ENCODE data around the gene SRGAP1.
A peak's percentile ranks its signal among the peaks of the same experiment; 100 is the strongest.
"Not testable (repeated sequence)": the region's sequence is repeated elsewhere in the genome, so short reads cannot be mapped to it uniquely, and the experiment has no call there.

The SRGAP1 gene

DNA sequence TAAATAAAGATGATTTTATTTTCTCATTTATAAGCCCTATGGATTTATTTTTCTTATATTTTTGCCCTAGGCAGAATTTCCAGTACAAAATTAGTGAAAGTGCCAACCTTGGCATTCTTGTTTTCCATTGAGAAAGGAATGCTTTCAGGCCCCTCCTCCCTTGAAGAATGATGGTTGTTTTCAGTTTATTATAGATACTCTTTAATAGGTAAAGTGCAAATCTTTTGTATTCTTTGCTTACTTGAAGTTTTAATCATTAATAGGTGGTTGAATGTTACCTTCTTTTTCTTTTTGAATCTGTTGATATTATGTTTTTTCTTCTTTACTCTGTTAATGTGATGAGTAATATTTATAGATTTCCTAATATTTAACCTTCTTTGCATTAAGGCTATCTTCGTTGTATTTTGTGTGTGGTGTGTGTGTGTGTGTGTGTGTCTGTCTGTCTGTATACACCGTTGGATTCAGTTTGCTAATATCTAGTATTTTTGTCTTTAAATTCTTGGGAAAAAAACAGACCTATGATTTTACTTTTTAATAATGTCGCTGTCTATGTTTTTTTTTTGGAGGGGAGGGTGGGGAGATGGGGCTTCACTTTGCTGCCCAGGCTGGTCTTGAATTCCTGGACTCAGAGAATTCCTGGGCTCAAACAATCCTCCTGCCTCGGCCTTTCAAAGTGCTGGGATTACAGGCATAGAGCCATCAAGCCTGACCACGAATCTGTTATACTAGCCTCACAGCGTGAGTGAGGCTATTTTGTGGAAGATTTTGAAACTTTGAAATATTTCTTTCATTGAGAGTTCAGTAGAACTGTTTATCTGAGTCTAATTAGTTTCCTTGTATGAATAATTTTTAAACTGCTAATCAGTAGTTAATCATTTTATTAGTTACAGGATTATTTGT, 13.5 kb downstream of the SRGAP1 start:
- H3K36me3 Mint-ChIP-seq (ENCODE audit: low read depth): no peaks in the 10 kb centered on the region
- TF ChIP-seq, protein P1, sequence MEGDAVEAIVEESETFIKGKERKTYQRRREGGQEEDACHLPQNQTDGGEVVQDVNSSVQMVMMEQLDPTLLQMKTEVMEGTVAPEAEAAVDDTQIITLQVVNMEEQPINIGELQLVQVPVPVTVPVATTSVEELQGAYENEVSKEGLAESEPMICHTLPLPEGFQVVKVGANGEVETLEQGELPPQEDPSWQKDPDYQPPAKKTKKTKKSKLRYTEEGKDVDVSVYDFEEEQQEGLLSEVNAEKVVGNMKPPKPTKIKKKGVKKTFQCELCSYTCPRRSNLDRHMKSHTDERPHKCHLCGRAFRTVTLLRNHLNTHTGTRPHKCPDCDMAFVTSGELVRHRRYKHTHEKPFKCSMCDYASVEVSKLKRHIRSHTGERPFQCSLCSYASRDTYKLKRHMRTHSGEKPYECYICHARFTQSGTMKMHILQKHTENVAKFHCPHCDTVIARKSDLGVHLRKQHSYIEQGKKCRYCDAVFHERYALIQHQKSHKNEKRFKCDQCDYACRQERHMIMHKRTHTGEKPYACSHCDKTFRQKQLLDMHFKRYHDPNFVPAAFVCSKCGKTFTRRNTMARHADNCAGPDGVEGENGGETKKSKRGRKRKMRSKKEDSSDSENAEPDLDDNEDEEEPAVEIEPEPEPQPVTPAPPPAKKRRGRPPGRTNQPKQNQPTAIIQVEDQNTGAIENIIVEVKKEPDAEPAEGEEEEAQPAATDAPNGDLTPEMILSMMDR (IDR thresholded peaks at IDR 0.05): no peak
- H3K4me1 Mint-ChIP-seq: peaks cover 10% of the 10 kb centered on the region
- H3K4me3 Mint-ChIP-seq: no peak overlapping the region
- H3K27me3 Mint-ChIP-seq (ENCODE audit: low read depth, poor library complexity): no peaks in the 10 kb centered on the region
- DNase-seq: no peak
- H3K9me3 Mint-ChIP-seq: no peaks in the 10 kb centered on the region
- no peak overlapping the region for H3K27ac Mint-ChIP-seq

GRCh38 chr12:63859880-63860279, 15.4 kb downstream of the SRGAP1 start:
- peaks cover 19% of the 10 kb centered on the region for H3K4me1 Mint-ChIP-seq
- not testable (repeated sequence) for H3K4me3 Mint-ChIP-seq; DNase-seq; H3K27ac Mint-ChIP-seq; H3K27me3 Mint-ChIP-seq (ENCODE audit: low read depth, poor library complexity); H3K9me3 Mint-ChIP-seq; H3K36me3 Mint-ChIP-seq (ENCODE audit: low read depth)

DNA sequence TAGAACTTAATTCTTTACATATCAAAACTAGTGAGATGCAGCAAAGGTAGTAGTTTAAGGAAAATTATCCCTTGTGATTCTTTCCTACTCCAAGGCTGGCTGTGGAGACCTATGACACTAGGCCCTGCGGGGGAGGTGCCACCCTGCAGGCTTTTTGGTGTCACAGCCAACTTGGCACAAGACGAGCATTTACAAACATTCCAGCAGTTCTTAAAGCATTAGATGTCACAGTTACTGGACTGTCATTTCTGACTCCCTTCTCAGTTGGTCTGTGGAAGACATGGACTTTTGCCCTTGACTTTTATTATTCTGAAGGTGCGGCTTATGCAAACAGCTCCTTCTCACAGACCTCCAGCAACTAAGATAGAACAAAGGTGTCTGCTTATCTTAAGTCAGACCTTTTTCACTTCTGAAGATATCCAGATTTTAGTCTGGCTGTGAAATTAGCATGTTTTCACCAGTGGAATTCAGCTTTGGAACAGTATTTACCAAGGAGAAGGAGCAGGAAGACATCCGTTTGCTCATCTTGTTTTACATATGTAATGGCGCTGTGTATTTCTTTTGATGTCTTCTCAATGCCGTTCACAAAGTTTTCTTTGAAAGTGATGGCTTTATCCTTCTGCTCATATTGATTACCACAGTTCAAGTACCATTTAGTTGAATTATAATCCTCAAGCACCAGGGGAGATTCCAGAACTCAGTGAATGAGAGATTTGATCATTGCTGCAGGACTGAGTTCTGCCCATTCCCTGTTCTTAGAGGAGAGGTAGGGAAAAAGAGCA, 17.9 kb downstream of the SRGAP1 start:
- H3K27me3 Mint-ChIP-seq (ENCODE audit: low read depth, poor library complexity): peaks cover 4% of the 10 kb centered on the region

GRCh38 chr12:63862969-63863230, 18.4 kb downstream of the SRGAP1 start:
- Mint-ChIP-seq H3K27me3 (ENCODE audit: low read depth, poor library complexity) (peaks cover 4% of the 10 kb centered on the region), H3K4me3 (no peak overlapping the region), H3K36me3 (ENCODE audit: low read depth) (no peaks in the 10 kb centered on the region), H3K27ac (no peak overlapping the region), H3K9me3 (no peaks in the 10 kb centered on the region), H3K4me1 (peaks cover 19% of the 10 kb centered on the region)
- DNase-seq: no peak
- TF ChIP-seq, protein P1 (IDR thresholded peaks at IDR 0.05): no peak

More for the DNA sequence above, 17.9 kb downstream of the SRGAP1 start:
- Mint-ChIP-seq H3K9me3 (no peaks in the 10 kb centered on the region), H3K36me3 (ENCODE audit: low read depth) (no peaks in the 10 kb centered on the region), H3K4me1 (peaks cover 19% of the 10 kb centered on the region), H3K27ac (no peak overlapping the region), H3K4me3 (no peak overlapping the region)
- DNase-seq: peak; percentile 18
- TF ChIP-seq, protein P1 (IDR thresholded peaks at IDR 0.05): no peak

DNA sequence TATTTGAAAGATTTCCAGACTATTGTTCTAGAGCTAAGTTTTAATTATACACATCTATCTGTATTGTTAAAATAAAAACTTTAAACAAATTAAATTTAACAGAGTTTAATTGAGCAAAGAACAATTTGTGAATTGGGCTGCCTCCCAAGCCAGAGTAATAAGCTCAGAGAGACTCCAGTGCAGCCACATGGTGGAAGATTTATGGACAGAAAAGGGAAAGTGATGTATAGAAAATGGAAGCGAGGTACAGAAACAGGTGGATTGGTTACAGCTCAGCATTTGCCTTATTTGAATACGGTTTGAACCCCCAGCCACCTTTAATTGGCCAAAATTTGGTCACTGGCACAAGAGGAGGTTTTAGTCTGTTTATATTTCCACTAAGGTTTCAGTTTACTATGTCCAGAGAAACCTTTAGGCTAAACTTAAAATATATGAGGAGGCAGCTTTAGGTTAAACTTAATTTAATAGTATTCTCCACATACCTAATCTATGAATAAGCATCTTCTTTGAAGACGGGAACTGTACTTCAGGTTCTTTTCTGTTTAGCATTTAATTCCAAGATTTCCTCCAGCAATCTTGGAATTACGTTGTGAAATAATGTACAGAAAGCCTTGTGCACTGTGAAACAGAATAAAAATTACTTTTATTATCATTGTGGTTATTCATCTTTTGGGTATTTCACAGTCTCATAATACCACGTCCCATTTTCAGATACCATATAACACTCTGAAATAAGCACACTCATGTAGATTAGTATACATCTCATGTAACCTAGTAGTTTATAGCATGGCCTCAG, 19.4 kb downstream of the SRGAP1 start:
- Mint-ChIP-seq H3K9me3 (no peaks in the 10 kb centered on the region), H3K4me3 (no peak overlapping the region), H3K27me3 (ENCODE audit: low read depth, poor library complexity) (peaks cover 4% of the 10 kb centered on the region), H3K4me1 (peaks cover 19% of the 10 kb centered on the region), H3K36me3 (ENCODE audit: low read depth) (no peaks in the 10 kb centered on the region), H3K27ac (no peak overlapping the region)
- TF ChIP-seq, protein P1 (IDR thresholded peaks at IDR 0.05): no peak
- no peak for DNase-seq

DNA sequence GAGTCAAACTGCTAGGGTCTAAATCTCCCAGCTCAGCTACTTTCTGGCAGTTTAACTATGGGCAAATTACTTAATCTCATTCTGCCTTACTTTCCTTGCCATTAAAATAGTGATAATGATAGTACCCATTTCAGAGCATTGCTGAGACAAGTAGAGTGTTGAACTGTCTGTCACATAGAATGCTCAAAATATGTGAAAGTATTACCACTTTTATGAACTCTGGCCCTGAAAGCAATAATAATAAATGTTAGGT, 19.9 kb downstream of the SRGAP1 start:
- no peaks in the 10 kb centered on the region for H3K9me3 Mint-ChIP-seq
- H3K36me3 Mint-ChIP-seq (ENCODE audit: low read depth): no peaks in the 10 kb centered on the region
- no peak for DNase-seq
- no peak overlapping the region for H3K4me3 Mint-ChIP-seq
- TF ChIP-seq, protein P1 (IDR thresholded peaks at IDR 0.05): no peak
- H3K4me1 Mint-ChIP-seq: peaks cover 22% of the 10 kb centered on the region
- H3K27me3 Mint-ChIP-seq (ENCODE audit: low read depth, poor library complexity): peaks cover 4% of the 10 kb centered on the region
- no peak overlapping the region for H3K27ac Mint-ChIP-seq
